Measurements from ENCODE around the gene ANKFN1. TPM values are rescaled to one million over a fixed set of nuclear protein-coding genes. Genes with fewer than 3 reads are reported as not detected.

ANKFN1 gene
- total RNA-seq, 1 experiment from 2014 or later = 0.49 TPM

DNA sequence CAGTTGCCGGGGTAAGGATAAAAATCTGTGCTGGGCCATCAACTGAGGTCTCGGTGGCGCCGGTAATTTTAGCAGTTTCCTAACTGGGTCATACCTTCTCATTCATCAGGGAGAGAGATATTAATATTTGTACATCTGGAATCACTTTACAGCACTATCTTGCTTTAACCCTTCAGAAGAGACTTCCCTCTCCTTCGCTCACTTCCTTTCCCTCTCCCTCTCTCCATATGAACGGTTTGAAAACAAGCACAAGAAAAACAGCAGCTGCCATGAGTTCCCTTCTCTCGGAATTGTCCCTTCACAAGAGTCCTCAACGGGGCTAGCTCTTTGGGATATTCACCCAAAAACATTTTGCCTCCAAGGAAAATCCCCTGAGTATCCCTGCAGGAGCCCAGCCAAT is 295.9 kb downstream of the ANKFN1 start:
- no peaks in the 10 kb centered on the region for H3K27me3 Mint-ChIP-seq (ENCODE audit: insufficient read depth, unreplicated experiment)
- no TSS peak for BruUV-seq (replicated peaks)
- ChIA-PET CTCF (no interaction called here), POLR2A (no interaction called here)
- no peaks in the 10 kb centered on the region for H3K36me3 Mint-ChIP-seq (ENCODE audit: insufficient read depth, unreplicated experiment)
- H3K4me1 Mint-ChIP-seq (ENCODE audit: insufficient read depth, unreplicated experiment) = no peaks in the 10 kb centered on the region
- no peak for DNase-seq (ENCODE audit: unreplicated experiment)
- intact Hi-C loops (cut with micrococcal nuclease) = no loop called here
- H3K27ac Mint-ChIP-seq (ENCODE audit: low read depth, unreplicated experiment) = no peak overlapping the region
- H3K9me3 Mint-ChIP-seq (ENCODE audit: unreplicated experiment) = no peaks in the 10 kb centered on the region
- no peak overlapping the region for H3K4me3 Mint-ChIP-seq (ENCODE audit: unreplicated experiment)
- TF ChIP-seq, protein P1, sequence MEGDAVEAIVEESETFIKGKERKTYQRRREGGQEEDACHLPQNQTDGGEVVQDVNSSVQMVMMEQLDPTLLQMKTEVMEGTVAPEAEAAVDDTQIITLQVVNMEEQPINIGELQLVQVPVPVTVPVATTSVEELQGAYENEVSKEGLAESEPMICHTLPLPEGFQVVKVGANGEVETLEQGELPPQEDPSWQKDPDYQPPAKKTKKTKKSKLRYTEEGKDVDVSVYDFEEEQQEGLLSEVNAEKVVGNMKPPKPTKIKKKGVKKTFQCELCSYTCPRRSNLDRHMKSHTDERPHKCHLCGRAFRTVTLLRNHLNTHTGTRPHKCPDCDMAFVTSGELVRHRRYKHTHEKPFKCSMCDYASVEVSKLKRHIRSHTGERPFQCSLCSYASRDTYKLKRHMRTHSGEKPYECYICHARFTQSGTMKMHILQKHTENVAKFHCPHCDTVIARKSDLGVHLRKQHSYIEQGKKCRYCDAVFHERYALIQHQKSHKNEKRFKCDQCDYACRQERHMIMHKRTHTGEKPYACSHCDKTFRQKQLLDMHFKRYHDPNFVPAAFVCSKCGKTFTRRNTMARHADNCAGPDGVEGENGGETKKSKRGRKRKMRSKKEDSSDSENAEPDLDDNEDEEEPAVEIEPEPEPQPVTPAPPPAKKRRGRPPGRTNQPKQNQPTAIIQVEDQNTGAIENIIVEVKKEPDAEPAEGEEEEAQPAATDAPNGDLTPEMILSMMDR (IDR thresholded peaks at IDR 0.05; ENCODE audit: unreplicated experiment) = no peak

DNA sequence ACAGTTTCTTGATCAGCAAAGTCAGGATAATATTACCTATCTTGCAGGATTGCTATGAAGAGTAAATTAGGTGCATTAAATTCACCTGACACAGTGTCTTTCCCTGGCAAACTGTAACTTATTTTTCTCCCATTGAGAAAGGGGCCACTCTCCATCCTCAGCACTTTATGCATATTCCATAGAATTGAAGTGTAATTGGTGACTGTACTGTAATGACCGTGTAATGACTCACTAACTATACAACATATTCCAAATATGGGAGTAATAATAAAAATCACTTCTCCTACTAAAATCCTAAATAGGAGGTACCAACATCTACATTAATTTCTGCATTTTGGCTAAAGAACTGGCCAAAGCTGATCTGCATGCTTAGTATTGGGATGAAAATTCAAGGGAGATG is 298.4 kb downstream of the ANKFN1 start:
- Mint-ChIP-seq H3K27me3 (ENCODE audit: insufficient read depth, unreplicated experiment) (no peaks in the 10 kb centered on the region), H3K9me3 (ENCODE audit: unreplicated experiment) (no peaks in the 10 kb centered on the region), H3K4me1 (ENCODE audit: insufficient read depth, unreplicated experiment) (no peaks in the 10 kb centered on the region), H3K4me3 (ENCODE audit: unreplicated experiment) (no peak overlapping the region), H3K27ac (ENCODE audit: low read depth, unreplicated experiment) (no peak overlapping the region), H3K36me3 (ENCODE audit: insufficient read depth, unreplicated experiment) (no peaks in the 10 kb centered on the region)
- DNase-seq (ENCODE audit: unreplicated experiment) = no peak
- ChIA-PET POLR2A (no interaction called here), CTCF (no interaction called here)
- BruUV-seq (replicated peaks) = no TSS peak
- TF ChIP-seq, protein P1 (IDR thresholded peaks at IDR 0.05; ENCODE audit: unreplicated experiment) = no peak
- intact Hi-C loops (cut with micrococcal nuclease) = no loop called here

DNA sequence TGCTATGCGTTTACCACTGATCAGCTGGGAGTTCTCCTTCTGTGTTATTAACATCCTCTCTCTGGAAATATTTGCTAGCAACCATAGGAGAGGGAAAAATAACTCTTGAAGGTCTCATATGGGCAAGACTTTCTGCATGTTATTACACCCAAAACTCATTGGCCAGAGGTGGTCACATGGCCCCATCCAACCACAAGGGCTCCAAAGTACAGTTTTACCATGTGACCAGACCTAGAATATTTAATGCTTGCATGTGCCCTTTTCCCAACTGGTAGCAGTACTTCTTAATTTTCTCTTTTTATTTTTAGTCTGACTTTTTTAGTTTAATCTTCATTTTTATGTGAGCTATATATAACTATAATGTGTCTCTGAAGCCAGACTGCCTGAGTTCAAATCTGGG is 299.2 kb downstream of the ANKFN1 start:
- Mint-ChIP-seq H3K4me1 (ENCODE audit: insufficient read depth, unreplicated experiment) (no peaks in the 10 kb centered on the region), H3K27me3 (ENCODE audit: insufficient read depth, unreplicated experiment) (no peaks in the 10 kb centered on the region), H3K9me3 (ENCODE audit: unreplicated experiment) (no peaks in the 10 kb centered on the region), H3K27ac (ENCODE audit: low read depth, unreplicated experiment) (no peak overlapping the region), H3K36me3 (ENCODE audit: insufficient read depth, unreplicated experiment) (no peaks in the 10 kb centered on the region), H3K4me3 (ENCODE audit: unreplicated experiment) (no peak overlapping the region)
- TF ChIP-seq, protein P1 (IDR thresholded peaks at IDR 0.05; ENCODE audit: unreplicated experiment) = no peak
- ChIA-PET POLR2A (no interaction called here), CTCF (interaction anchor here (0.7 kb wide), 1 partner anchor 69 kb away, joined by 3 read pairs; no protein-coding TSS in a partner anchor)
- DNase-seq (ENCODE audit: unreplicated experiment) = no peak
- no TSS peak for BruUV-seq (replicated peaks)
- intact Hi-C loops (cut with micrococcal nuclease) = no loop called here

DNA sequence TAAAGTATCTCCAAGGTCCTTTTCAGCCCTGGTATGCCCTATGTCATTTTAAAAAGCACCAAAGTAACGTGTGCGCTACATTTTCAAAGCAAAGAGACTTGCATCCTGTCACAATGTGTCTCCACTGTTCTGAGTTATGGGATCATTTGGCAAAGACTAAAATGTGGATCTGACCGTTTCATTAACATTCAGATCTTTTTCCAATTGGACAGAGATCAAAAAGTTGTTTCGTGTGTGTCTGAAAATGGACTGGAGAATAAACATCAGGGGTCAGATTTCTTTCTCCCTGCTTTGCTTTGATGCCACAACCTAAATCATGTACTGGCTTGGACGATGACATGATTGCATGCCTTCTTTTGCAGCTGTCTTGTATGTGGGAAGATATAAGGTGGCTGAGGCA is 304.2 kb downstream of the ANKFN1 start:
- intact Hi-C loops (cut with micrococcal nuclease) = no loop called here
- no TSS peak for BruUV-seq (replicated peaks)
- TF ChIP-seq, protein P1 (IDR thresholded peaks at IDR 0.05; ENCODE audit: unreplicated experiment) = no peak
- no peaks in the 10 kb centered on the region for H3K36me3 Mint-ChIP-seq (ENCODE audit: insufficient read depth, unreplicated experiment)
- no peaks in the 10 kb centered on the region for H3K27me3 Mint-ChIP-seq (ENCODE audit: insufficient read depth, unreplicated experiment)
- no peak overlapping the region for H3K27ac Mint-ChIP-seq (ENCODE audit: low read depth, unreplicated experiment)
- CTCF ChIA-PET = no interaction called here
- no peak for DNase-seq (ENCODE audit: unreplicated experiment)
- no peak overlapping the region for H3K4me3 Mint-ChIP-seq (ENCODE audit: unreplicated experiment)
- no peaks in the 10 kb centered on the region for H3K4me1 Mint-ChIP-seq (ENCODE audit: insufficient read depth, unreplicated experiment)
- H3K9me3 Mint-ChIP-seq (ENCODE audit: unreplicated experiment) = no peaks in the 10 kb centered on the region
- POLR2A ChIA-PET = no interaction called here

All from MCF 10A (cell line).